Activated CD8-positive, alpha-beta memory T cell treated with anti-CD3 and anti-CD28 coated beads for 1 hour (primary cell): ENCODE data around the gene COL8A1.

Experiments used
- DNase-seq, 2 donors: peaks; one replicate each; pipeline ENCODE4 v3.0.0-alpha.2; 2020; ENCODE audit warnings: low read depth in 1 of 2; ENCODE audit errors: extremely low read depth in 1 of 2

COL8A1 gene

DNA sequence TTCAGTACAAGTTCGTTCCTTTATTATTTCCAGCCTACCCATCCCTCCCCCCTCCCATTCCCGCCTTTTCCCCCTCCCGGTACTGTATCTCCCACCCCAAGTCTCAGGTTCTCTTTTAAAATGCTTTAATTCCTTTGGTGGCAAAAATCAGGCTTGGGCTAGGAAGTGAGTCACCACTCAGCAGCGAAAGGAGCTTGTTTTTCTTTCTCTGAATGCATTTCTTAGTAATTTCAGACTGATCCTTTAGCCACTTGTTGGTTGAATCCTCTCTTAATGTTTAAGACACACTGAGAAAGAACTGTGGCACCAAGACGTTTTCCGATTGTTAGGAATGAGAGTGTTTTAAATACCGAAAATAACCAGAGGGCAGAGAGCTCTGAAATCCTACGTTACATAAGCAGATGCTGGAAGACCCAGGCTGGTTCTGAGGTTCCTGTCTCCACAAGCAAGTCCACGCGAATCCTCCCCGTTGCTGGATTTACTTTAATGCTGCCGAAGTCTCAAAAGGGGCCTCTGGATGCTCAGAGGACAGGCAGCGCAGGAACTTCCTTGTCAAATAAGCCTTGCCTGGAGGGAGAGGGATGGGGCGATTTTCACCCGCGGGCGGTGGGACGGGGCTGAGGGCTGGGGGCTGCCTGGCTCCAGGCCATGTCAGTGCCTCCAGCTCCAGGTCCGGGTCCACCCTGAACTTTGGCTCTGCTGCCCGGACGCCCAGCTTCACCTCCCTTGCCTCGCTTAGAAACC lies 854 bp upstream of the COL8A1 start:
- no peak for DNase-seq

DNA sequence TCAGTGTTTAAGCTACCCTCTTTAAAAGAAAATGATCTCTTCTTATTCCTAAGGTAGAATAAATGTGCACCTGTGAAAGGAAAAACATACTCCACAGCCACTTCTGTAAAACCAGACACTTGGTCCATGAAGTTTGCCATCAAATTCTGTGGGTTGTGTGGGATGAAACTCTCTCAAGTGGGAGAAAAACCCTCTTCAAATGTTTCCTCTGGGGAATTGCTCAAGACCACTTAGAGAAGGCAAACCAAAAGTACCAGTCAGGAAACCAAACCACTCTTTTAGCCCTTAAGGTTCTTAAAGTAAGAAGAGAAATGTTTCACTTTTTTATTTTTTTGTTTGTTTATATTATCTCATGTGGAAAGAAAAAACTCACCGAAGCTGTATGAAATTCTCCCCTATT lies 1.2 kb downstream of the COL8A1 start:
- no peak for DNase-seq

GRCh38 chr3:99640214-99640851 lies 1.9 kb downstream of the COL8A1 start:
- no peak for DNase-seq

GRCh38 chr3:99641480-99641879 lies 3.1 kb downstream of the COL8A1 start:
- DNase-seq, result no peak

DNA sequence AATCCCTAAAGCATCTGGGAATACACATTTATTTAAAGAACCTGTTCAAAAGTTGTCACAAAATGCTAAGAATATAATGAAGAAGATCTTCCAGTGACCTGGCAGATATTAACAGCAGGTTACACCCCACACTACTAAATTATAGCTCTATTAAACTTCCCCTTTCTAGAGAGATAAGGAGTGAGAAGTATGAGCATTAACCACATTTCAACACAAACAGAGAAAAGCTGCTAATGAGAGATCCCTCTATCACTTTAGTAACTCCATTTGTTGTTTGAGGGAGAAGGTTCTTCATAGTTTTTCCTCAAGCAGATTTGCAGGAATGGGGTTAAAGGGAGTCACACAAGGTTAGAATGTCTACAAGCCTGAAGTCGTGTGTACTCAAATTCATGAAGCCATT lies 3.6 kb downstream of the COL8A1 start:
- no peak for DNase-seq

DNA sequence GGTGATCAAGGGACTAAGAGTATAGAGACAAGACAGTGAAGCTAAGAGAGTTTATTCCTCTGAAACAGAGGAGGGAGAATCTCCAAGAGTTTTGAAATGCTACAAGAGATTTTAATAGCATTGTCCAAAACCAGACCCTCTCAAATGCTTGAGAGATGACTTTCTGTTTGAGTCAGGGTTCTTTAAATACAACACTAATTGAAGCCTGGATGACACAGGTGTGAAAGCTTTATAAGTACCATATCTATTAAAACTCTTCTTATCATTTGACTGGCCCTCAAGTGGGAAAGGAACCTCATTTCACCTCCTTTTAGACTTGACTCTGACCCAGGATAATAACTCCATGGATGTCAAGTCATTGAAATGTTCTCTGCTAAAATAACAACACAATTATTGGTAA lies 5.6 kb downstream of the COL8A1 start:
- no peak for DNase-seq

DNA sequence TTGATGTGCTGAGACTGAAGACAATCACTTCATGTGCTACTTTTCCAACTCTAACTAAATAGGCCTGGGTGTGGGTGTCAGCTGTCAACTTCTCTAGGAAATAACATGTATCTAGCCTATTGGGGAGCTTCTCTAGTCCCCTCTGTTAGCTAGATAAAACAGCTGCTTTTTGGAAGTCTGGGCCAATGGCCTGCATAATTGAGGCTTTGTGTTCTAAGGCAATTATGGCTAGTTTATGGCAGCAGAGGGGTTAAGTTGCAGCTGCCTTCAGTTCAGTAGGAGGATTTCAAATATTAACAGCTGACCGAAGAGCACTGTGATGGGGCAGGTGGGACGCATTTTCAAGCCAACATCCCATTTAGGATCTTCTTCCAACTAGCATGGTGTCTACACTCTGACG lies 6.4 kb downstream of the COL8A1 start:
- no peak for DNase-seq

- no peak for DNase-seq
Measured at GRCh38 chr3:99645277-99646106, 7.1 kb downstream of the COL8A1 start.

GRCh38 chr3:99646107-99646435 lies 7.7 kb downstream of the COL8A1 start:
- DNase-seq, result no peak

GRCh38 chr3:99647081-99647480 lies 8.7 kb downstream of the COL8A1 start:
- no peak for DNase-seq

GRCh38 chr3:99648101-99648500 lies 9.7 kb downstream of the COL8A1 start:
- DNase-seq, result no peak

DNA sequence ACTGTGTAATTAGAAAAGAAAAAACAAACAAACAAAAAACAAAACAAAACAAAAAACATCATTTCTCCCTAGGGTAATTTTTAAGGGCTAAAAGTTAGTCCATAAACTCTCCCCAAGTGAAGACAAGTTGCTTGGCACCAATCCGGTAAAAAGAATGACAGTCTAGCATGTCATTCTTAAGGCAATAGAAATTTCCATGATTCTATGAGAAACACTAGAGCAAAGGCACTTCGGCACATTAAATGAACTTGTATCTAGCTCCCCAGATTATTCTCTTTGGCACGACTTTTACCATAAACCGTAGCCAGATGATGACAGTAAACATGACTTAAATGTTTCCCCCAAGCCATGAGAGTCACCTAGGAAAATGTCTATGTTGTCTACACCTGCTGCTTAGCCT lies 10.1 kb downstream of the COL8A1 start:
- no peak for DNase-seq

DNA sequence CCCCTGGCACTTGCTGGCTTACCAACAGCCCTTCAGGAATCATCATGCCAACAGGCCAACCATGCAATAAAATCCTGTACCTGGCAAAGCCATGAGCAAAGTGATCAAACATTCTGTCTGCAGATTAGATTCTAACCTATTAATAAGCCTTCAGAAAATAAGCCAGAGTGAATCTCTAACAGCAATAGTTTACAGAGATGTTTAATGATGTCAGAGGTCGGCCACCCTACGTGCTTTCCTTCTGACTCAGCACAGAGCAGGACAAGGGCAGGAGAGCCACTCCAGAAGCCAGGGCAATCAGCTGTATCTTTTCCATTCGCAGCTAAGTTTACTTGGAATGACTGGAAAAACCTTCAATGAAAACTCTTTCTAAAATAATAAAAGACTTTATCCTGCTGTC lies 13.1 kb downstream of the COL8A1 start:
- no peak for DNase-seq

DNA sequence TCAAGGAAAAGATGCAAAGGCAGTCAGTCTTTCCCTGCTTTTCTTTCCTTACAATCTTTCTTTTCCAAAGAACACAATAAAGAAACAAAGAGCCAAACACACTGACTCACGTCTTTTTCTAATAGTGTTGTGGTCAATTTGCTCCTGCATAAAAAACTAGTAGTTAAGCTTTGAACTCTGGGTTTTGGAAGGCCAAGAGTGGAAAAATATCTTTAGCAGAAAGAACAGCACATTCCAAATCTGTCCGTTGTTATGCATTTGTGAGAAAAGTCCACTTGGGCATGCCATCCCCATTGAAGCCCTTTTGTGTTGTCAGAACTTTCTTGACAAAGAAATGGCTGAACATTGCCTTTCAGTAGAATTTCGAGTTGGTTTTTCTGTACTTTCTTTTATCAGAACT lies 18.2 kb downstream of the COL8A1 start:
- no peak for DNase-seq

GRCh38 chr3:99658274-99658673 lies 19.9 kb downstream of the COL8A1 start:
- no peak for DNase-seq

DNA sequence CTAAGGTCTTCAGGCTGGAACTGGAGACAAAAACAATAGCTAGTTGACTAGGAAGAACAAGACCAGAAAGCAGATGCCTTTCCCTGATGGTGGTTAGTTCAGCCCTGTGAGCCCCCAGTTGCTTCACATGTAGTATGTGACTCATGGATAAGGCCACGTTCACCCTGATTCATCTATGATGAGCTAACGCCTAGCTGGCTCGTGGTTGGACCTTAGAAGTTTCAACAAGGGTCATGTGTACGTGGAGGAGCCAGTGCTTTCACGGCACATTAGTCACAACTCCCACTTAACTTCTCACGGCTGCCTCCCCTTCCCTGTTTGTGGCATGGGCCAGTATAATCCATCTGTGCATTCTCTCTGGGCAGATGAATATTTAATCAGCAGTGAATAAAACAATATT lies 20.6 kb downstream of the COL8A1 start:
- no peak for DNase-seq

DNA sequence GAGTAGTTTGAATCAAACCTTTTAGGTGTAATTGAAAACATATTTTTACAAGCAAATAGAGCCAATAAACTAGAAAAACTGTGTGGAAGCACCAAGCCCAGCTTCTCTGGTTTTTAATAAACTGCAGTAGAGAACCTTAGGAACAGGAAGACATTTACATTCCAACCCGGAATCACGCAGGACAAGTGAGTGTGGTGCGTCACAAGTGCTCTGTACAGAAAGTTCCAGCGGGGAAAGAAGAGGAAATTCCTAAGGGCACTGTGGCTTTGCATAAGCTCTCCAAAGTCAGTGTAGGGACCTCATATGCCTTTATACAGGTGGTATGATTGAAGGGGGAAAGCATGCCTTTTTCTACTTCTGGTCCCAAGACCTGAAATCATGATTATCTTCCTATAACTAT lies 21.6 kb downstream of the COL8A1 start:
- DNase-seq, result no peak

DNA sequence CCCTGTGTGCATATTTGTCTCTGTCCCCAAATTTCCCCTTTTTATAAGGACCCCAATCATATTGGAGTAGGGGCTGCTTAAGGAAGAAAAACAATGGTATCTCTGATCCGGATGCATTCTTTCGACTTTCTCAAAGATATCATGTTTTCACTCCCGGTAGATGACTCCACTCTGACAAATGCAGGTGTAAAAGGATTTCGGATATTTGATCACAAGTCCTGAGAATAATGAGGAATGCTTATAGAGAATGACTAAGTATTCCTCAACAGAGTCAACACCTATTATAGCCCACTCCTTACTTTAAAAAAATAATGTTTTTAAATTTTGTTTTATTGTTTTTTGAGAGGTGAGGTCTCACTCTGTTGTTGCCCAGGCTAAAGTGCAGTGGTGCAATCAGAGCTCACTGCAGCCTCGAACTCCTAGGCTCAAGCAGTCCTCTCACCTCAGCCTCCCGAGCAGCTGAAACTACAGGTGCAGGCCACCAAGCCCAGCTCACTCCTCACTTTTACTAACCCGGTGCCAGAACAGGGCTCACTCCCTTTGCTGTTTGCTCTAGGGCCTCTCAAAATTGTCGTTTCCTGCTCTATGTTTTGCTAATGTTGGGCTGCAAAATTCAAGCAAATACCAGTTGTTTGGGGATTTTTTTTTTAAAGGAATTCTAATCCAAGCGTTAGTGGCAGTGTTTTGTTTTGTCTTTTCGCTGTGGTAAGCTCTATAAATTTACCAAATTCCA lies 24.6 kb downstream of the COL8A1 start:
- DNase-seq, result no peak

- DNase-seq, result no peak
Measured at GRCh38 chr3:99663977-99664376, 25.6 kb downstream of the COL8A1 start.

DNA sequence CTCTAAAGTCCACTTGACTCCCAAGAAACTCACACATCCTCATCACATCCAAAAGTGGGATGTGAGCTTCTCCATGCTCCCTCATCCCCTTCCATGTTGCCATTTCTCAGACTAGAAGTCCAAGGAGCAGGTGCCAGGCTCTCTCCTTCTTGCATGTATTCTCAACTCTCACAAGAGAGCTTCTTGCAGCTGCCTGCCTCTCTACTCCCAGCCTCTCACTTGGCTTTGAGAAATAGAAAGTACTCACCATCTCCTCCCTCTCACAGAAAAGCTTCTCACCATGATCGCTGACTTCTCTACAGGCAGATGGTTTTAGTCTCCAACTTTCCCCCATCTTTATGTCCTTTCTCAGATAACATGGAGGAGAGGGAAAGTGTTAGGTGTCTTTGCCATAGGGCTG lies 26.6 kb downstream of the COL8A1 start:
- DNase-seq, result no peak

DNA sequence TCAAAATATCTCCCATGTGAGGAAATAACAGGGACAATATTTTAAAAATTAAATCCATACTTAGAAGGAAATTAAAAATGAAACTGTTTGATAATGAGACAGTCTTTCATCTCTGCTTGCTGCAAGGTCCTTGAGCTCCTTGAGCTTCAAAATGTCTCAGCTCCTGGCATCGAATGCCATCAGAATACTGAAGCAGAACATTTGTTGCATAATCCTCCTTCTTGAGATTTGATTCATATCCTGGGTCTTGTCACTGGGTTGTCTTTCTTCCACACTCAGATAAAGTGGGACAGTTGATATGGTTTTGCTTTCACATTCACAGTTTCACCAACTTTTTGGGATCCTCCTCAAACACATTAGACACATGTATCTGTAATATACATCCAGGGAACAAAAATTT lies 27.8 kb downstream of the COL8A1 start:
- DNase-seq, result no peak
